ENCODE data around the gene HAPSTR1. TPM values are rescaled to one million over a fixed set of nuclear protein-coding genes. Genes with fewer than 3 reads are reported as not detected.

The HAPSTR1 gene
- total and polyA plus RNA-seq, 10 donors = 7.3 to 84.1 (median 74.3) TPM

DNA sequence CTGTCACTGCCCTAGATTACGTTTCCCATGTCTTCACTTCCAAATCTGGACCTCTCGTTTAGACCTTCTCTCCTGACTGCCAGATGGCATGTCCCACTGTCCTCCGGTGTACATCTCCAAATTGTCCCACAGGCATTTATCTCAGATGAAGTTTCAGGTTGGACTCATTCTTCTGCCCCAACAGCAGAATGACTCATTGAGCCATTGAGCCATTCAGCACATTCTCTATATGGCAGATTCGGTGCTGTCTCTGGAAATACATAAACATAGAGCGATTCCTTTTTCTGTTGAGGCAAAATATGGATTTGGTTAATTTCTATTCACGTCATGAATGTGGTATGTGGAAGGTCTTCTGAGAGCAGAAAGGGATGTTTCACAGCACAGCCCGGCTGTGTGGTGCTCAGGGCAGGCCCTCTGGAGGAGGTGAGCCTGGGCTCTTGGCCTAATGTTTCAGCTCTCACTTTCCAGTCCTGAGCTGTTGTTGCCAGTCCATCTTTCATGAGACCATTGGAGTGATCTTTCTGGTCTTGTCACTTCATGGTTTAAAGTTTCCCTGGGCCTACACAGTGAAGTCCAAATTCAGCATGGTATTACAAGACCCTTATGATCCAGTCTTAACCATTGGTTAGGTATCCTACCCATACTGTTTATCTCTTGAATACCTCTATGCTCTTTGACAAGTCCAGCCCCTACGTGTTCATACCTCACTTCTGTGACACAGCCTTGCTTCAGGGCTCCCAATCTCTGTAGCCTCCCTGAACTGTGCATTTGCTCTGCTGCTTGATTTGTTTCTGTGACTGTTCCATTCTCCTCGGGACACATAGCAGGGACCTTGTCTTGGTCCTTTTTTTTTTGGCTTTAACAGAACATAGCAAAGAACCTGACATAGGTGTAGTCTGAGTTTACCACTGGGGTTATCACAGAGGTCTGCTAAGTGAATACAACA lies 15.9 kb downstream of the HAPSTR1 start:
- no peak overlapping the region for H3K4me3 ChIP-seq
- no peak for DNase-seq
- H3K27me3 ChIP-seq (replicated peaks in 1 of 7) = no peaks in the 10 kb centered on the region
- no peaks in the 10 kb centered on the region for H3K9me3 ChIP-seq
- WGBS, 5 donors = 82 to 89% (median 87%) methylated on average over 9 of the region's 9 CpGs
- H3K27ac ChIP-seq = no peak overlapping the region
- H3K36me3 ChIP-seq = peaks cover 0 to 98% (median 65%) of the 10 kb centered on the region in 6 donors
- intact Hi-C loops (cut with DNase I; ENCODE audit: low total_unique reads) = loop anchor here (10.0 kb wide), 1 partner anchor 162 kb away; no protein-coding TSS in a partner anchor
- peaks cover 75 to 100% (median 99%) of the 10 kb centered on the region in 6 donors for H3K4me1 ChIP-seq
- TF ChIP-seq POLR2A (IDR thresholded peaks at IDR 0.05) (no peak), POLR2AphosphoS5 (IDR thresholded peaks at IDR 0.05) (no peak)
- TF ChIP-seq, protein P1, sequence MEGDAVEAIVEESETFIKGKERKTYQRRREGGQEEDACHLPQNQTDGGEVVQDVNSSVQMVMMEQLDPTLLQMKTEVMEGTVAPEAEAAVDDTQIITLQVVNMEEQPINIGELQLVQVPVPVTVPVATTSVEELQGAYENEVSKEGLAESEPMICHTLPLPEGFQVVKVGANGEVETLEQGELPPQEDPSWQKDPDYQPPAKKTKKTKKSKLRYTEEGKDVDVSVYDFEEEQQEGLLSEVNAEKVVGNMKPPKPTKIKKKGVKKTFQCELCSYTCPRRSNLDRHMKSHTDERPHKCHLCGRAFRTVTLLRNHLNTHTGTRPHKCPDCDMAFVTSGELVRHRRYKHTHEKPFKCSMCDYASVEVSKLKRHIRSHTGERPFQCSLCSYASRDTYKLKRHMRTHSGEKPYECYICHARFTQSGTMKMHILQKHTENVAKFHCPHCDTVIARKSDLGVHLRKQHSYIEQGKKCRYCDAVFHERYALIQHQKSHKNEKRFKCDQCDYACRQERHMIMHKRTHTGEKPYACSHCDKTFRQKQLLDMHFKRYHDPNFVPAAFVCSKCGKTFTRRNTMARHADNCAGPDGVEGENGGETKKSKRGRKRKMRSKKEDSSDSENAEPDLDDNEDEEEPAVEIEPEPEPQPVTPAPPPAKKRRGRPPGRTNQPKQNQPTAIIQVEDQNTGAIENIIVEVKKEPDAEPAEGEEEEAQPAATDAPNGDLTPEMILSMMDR (IDR thresholded peaks at IDR 0.05 in 8 of 11, conservative IDR thresholded peaks at IDR 0.05 in 3 of 11) = no peak

DNA sequence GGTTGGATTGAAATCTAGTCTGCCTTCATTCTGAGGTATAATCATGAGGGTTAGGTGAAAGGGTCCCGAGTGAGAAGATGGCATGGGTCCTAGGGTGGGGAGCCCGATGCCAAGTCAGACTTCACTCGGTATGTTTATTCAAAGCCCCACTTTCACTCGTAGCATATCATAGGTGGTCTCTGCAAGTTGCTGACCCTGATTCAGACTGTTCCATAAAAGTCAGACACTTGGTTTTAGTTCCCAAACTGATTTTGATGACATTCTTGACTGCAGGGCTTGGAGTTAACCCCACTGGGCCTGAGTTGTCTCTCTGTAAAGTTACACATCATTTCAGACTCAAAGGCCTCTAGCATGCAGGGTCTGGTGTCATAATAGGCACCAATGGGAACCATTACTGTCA lies 17.8 kb downstream of the HAPSTR1 start:
- peaks cover 80 to 100% (median 99%) of the 10 kb centered on the region in 6 donors for H3K4me1 ChIP-seq
- H3K27ac ChIP-seq = peak overlapping the region in 2 of 8 donors; percentile 10 to 41
- no peak for DNase-seq
- 88 to 95% (median 90%) methylated on average over 4 of the region's 4 CpGs for WGBS, 5 donors
- TF ChIP-seq, protein P1 (IDR thresholded peaks at IDR 0.05 in 8 of 11, conservative IDR thresholded peaks at IDR 0.05 in 3 of 11) = no peak
- TF ChIP-seq POLR2A (IDR thresholded peaks at IDR 0.05) (no peak), POLR2AphosphoS5 (IDR thresholded peaks at IDR 0.05) (no peak)
- peaks cover 0 to 81% (median 47%) of the 10 kb centered on the region in 6 donors for H3K36me3 ChIP-seq
- no peaks in the 10 kb centered on the region for H3K9me3 ChIP-seq
- peak overlapping the region in 1 of 8 donors; percentile 6 for H3K4me3 ChIP-seq
- intact Hi-C loops (cut with DNase I; ENCODE audit: low total_unique reads) = loop anchor here (10.0 kb wide), 1 partner anchor 164 kb away; no protein-coding TSS in a partner anchor
- H3K27me3 ChIP-seq (replicated peaks in 1 of 7) = no peaks in the 10 kb centered on the region

DNA sequence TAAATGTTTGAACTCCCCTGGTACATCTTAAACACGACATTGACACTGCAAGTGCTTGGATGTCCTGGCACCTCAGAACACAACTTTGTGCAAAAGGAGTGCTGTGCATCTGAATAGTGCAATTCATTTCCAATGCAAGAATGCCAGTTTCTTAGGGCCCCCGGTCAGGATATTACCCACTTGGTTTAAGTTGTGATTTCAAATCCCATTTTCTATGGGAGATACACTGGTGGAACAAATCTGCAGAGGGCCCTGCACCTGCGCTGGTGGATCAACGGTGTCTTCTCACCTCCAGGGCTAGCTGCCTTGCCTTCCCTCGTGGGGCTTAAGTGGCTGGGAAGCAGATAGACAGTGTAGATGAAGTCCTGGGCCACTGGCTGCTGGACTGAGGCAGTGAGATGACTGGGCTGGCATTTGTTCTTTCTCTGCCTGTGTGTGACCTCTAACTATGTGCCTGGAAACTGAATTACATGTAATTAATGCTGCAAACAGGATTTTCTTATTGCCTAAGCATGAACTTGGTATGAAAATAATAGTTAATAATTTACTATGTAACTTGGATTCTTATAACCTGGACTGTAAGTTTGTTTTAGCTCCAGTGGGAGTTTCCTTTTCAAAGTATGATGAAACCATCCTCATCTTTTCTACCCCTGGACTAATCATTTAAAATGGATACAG lies 20.9 kb downstream of the HAPSTR1 start:
- Histone ChIP-seq H3K27ac (peak overlapping the region in 3 of 8 donors; percentile 35 to 48 (median 41)), H3K4me3 (peak overlapping the region in 1 of 8 donors; percentile 29)

More for the DNA sequence above, 20.9 kb downstream of the HAPSTR1 start:
- TF ChIP-seq, protein P1 (IDR thresholded peaks at IDR 0.05 in 8 of 11, conservative IDR thresholded peaks at IDR 0.05 in 3 of 11) = no peak
- TF ChIP-seq POLR2A (IDR thresholded peaks at IDR 0.05) (no peak), POLR2AphosphoS5 (IDR thresholded peaks at IDR 0.05) (peak in 1 of 3 donors; percentile 53)
- DNase-seq = no peak
- peaks cover 67 to 100% (median 88%) of the 10 kb centered on the region in 6 donors for H3K4me1 ChIP-seq
- no peaks in the 10 kb centered on the region for H3K9me3 ChIP-seq
- H3K27me3 ChIP-seq (replicated peaks in 1 of 7) = no peaks in the 10 kb centered on the region
- intact Hi-C loops (cut with DNase I; ENCODE audit: low total_unique reads) = no loop called here
- H3K36me3 ChIP-seq = peaks cover 0 to 81% (median 38%) of the 10 kb centered on the region in 6 donors
- 55 to 86% (median 69%) methylated on average over 5 of the region's 5 CpGs for WGBS, 5 donors

Measured in spleen (tissue), 11 donors.